SK-N-SH (cell line): ENCODE data around the gene SLC8A2. TPM values are rescaled to one million over a fixed set of nuclear protein-coding genes. Genes with fewer than 3 reads are reported as not detected.

Experiments used
- CTCF ChIA-PET: fragments of 300-600, 350-600 bp; formaldehyde crosslinking; extraction: SDS; loops from one replicate; lab custom pipeline; 2021; lab: Yijun Ruan, JAX
- POLR2A ChIA-PET: fragments of 350-600 bp; sonication (Branson Sonifier 250); formaldehyde crosslinking; extraction: SDS; loops from one replicate; lab custom pipeline; 2020; ENCODE audit warnings: antibody characterized with exemption, inconsistent platforms; lab: Yijun Ruan, JAX
- DNase-seq: peaks from one replicate; pipeline ENCODE4 v3.0.0; 2012
- H2AFZ ChIP-seq: fragments of 200-600 bp; sonication (generic); 2 replicates; pipeline ENCODE4 v1.8.1; 2016; ENCODE audit warnings: antibody characterized with exemption, mild to moderate bottlenecking, low read depth
- H3F3A ChIP-seq: fragments of 200-600 bp; sonication (generic); replicated peaks from 2 replicates; pipeline ENCODE3; 2016; ENCODE audit warnings: antibody characterized with exemption, mild to moderate bottlenecking; ENCODE audit not compliant: insufficient read depth
- H3K27ac ChIP-seq, 2 experiments: fragments of 200-500 bp in 1 of 2; fragments of 200-600 bp in 1 of 2; sonication (Bioruptor generic) in 1 of 2; sonication (generic), shearing (Covaris generic) in 1 of 2; 2 replicates each; pipeline versions ENCODE4 v1.5.1 to v1.6.1; 2014 to 2016; ENCODE audit warnings: low read depth in 2 of 2, inconsistent platforms in 1 of 2, low read length in 1 of 2, mild to moderate bottlenecking in 1 of 2, mixed read lengths in 1 of 2
- H3K27me3 ChIP-seq: fragments of 200-600 bp; sonication (generic), shearing (Covaris generic); 2 replicates; pipeline ENCODE4 v1.6.1; 2016; ENCODE audit warnings: mixed run types; ENCODE audit not compliant: insufficient read depth
- H3K36me3 ChIP-seq, 2 experiments: fragments of 200-500 bp in 1 of 2; fragments of 200-600 bp in 1 of 2; sonication (Bioruptor generic) in 1 of 2; sonication (generic) in 1 of 2; replicated peaks in 1 of 2; 2 replicates each; pipeline versions ENCODE3 to v1.5.1; 2014 to 2016; ENCODE audit warnings: low read length in 1 of 2, mild to moderate bottlenecking in 1 of 2; ENCODE audit not compliant: insufficient read depth in 2 of 2, control insufficient read depth in 1 of 2
- H3K4me1 ChIP-seq, 2 experiments: fragments of 200-500 bp in 1 of 2; fragments of 200-600 bp in 1 of 2; sonication (Bioruptor generic) in 1 of 2; sonication (generic), shearing (Covaris generic) in 1 of 2; 2 replicates each; pipeline versions ENCODE4 v1.5.1 to v1.6.1; 2014 to 2016; ENCODE audit warnings: low read depth in 1 of 2, low read length in 1 of 2, mixed run types in 1 of 2; ENCODE audit not compliant: insufficient read depth in 2 of 2, control insufficient read depth in 1 of 2
- H3K4me2 ChIP-seq: fragments of 200-600 bp; sonication (generic), shearing (Covaris generic); 2 replicates; pipeline ENCODE4 v1.6.1; 2017; ENCODE audit warnings: mixed run types
- H3K4me3 ChIP-seq, 2 experiments: fragments of 200-500 bp in 1 of 2; fragments of 200-600 bp in 1 of 2; sonication (Bioruptor generic) in 1 of 2; sonication (generic), shearing (Covaris generic) in 1 of 2; 2 replicates each; pipeline versions ENCODE4 v1.5.1 to v1.8.1; 2014 to 2016; ENCODE audit warnings: low read depth in 2 of 2, inconsistent platforms in 1 of 2, low read length in 1 of 2, mild to moderate bottlenecking in 1 of 2, mixed read lengths in 1 of 2, moderate library complexity in 1 of 2
- H3K79me2 ChIP-seq: fragments of 200-600 bp; sonication (generic); 2 replicates; pipeline ENCODE4 v1.8.1; 2017; ENCODE audit warnings: mild to moderate bottlenecking; ENCODE audit not compliant: insufficient read depth
- H3K9ac ChIP-seq: fragments of 200-600 bp; sonication (generic); 2 replicates; pipeline ENCODE4 v1.6.1; 2017; ENCODE audit warnings: mixed run types
- H3K9me2 ChIP-seq: fragments of 200-600 bp; sonication (generic); 2 replicates; pipeline ENCODE4 v1.6.1; 2017; ENCODE audit warnings: mixed run types
- H3K9me3 ChIP-seq: fragments of 200-600 bp; sonication (generic); 2 replicates; pipeline ENCODE4 v1.6.1; 2017; ENCODE audit warnings: mixed run types, mild to moderate bottlenecking, moderate library complexity
- H4K20me1 ChIP-seq: fragments of 200-600 bp; sonication (generic); 2 replicates; pipeline ENCODE4 v1.6.1; 2017; ENCODE audit warnings: mild to moderate bottlenecking, mixed run types; ENCODE audit not compliant: insufficient read depth
- CHD2 ChIP-seq: fragments of 150-350 bp; IDR thresholded peaks from 2 replicates; pipeline ENCODE4 v1.6.1; 2018; ENCODE audit warnings: low read length; ENCODE audit not compliant: partially characterized antibody
- ELF1 ChIP-seq: IDR thresholded peaks from 2 replicates; pipeline ENCODE4 v1.4.0; 2012
- EZH2phosphoT487 ChIP-seq: fragments of 200-600 bp; sonication (generic); IDR thresholded peaks from 2 replicates; pipeline ENCODE4 v1.6.1; 2017; ENCODE audit warnings: low read depth, mixed run types, mild to moderate bottlenecking, antibody characterized with exemption, moderate library complexity, borderline replicate concordance
- GABPA ChIP-seq: IDR thresholded peaks from 2 replicates; pipeline ENCODE4 v1.4.0; 2012; ENCODE audit warnings: low read depth, mild to moderate bottlenecking
- GATA2 ChIP-seq: sonication (generic); formaldehyde crosslinking; IDR thresholded peaks from 2 replicates; pipeline ENCODE4 v1.5.0; 2020; ENCODE audit warnings: mild to moderate bottlenecking, missing genetic modification reagents
- JUND ChIP-seq: IDR thresholded peaks from 2 replicates; pipeline ENCODE4 v1.4.0; 2012
- MEF2A ChIP-seq: IDR thresholded peaks from 2 replicates; pipeline ENCODE4 v1.4.0; 2012; ENCODE audit warnings: low read depth, borderline replicate concordance
- MXI1 ChIP-seq: IDR thresholded peaks from 2 replicates; pipeline ENCODE4 v1.6.1; 2012; ENCODE audit warnings: mild to moderate bottlenecking, low read depth, low read length, improper control_type of control experiment
- NFIC ChIP-seq: IDR thresholded peaks from 2 replicates; pipeline ENCODE4 v1.4.0; 2012; ENCODE audit warnings: borderline replicate concordance
- NRF1 ChIP-seq: IDR thresholded peaks from 2 replicates; pipeline ENCODE4 v1.6.1; 2012; ENCODE audit warnings: low read depth, mild to moderate bottlenecking, low read length
- PBX3 ChIP-seq: IDR thresholded peaks from 2 replicates; pipeline ENCODE4; 2012
- RCOR1 ChIP-seq: fragments of 150-350 bp; IDR thresholded peaks from 2 replicates; pipeline ENCODE4 v1.6.1; 2017; ENCODE audit warnings: antibody characterized with exemption, low read length
- RXRA ChIP-seq: IDR thresholded peaks from 2 replicates; pipeline ENCODE4 v1.4.0; 2012; ENCODE audit warnings: low read depth, mild to moderate bottlenecking, borderline replicate concordance
- SMC3 ChIP-seq: IDR thresholded peaks from 2 replicates; pipeline ENCODE4 v1.6.1; 2012; ENCODE audit warnings: low read depth, low read length, improper control_type of control experiment
- TEAD4 ChIP-seq: IDR thresholded peaks from 2 replicates; pipeline ENCODE4 v1.4.0; 2012; ENCODE audit warnings: mild to moderate bottlenecking, borderline replicate concordance; ENCODE audit not compliant: insufficient read depth
- YY1 ChIP-seq: IDR thresholded peaks from 2 replicates; pipeline ENCODE4 v1.4.0; 2012; ENCODE audit warnings: low read depth, mild to moderate bottlenecking
- WGBS: methylation state at CpG from one replicate; pipeline ENCODE4 v1.1.6; 2017; ENCODE audit warnings: low lambda C conversion rate; 5-methylcytosine and 5-hydroxymethylcytosine counted together
- polyA plus RNA-seq, 3 experiments: library from polyadenylated mRNA; depleted of rRNA; stranded (reverse); fragments of >200 nt; gene quantifications; 2 replicates each; pipeline ENCODE4 v1.2.3, GENCODE V29; 2012
- TF ChIP-seq, protein P1 (sequence below): IDR thresholded peaks from 2 replicates; pipeline ENCODE4 v1.6.1; 2012; ENCODE audit warnings: mild to moderate bottlenecking, low read depth, low read length, moderate library complexity
- TF ChIP-seq, protein P2 (sequence below): fragments of 150-350 bp; IDR thresholded peaks from 2 replicates; pipeline ENCODE4 v1.6.1; 2016; ENCODE audit warnings: mild to moderate bottlenecking, low read depth, low read length
- TF ChIP-seq, protein P3 (sequence below): IDR thresholded peaks from 2 replicates; pipeline ENCODE4 v1.4.0; 2012; ENCODE audit warnings: low read depth, borderline replicate concordance
- TF ChIP-seq, protein P4 (sequence below): fragments of 150-350 bp; IDR thresholded peaks from 2 replicates; pipeline ENCODE4 v1.6.1; 2017; ENCODE audit warnings: antibody characterized with exemption, low read length, low read depth, borderline replicate concordance

SLC8A2 gene
- polyA plus RNA-seq, 1 of the 3 experiments (the other 2 are of a cell fraction): 0.58 TPM

DNA sequence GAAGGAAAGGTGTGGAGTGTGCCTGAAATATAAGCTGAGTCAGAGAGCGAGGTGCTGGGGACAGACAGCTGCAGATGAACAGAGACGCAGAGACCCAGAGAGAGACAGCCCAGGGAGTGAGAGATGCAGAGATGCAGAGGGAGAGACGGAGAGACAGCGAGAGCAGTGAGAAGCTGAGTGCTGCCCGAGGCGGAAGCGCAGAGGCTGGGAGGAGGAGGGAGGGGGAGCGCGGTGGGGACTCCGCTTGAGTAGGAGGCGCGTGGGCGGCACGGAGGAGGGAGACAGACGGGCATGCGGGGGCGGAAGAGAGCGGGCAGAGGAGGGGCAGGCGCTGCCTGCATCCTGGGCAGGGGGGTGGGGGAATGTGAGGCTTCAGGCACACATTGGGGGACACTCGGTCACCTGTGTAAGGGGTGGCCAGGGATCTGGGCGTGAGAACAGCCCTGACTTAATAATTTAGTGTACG, 25.7 kb downstream of the SLC8A2 start:
- Histone ChIP-seq H3K4me2 (peak overlapping the region; percentile 67), H3K27me3 (no peaks in the 10 kb centered on the region; the same call in 1 of the 2 replicates), H3K27ac (no peak overlapping the region; a peak in 1 of 4 replicates), H4K20me1 (0 out of 2 replicates have a peak, but pooled peaks cover 3% of the 10 kb centered on the region), H3K79me2 (no peaks in the 10 kb centered on the region), H3K4me1 (peaks cover 0 to 9% of the 10 kb centered on the region in 2 experiments; a peak in 2 of 4 replicates), H3K9me2 (no peaks in the 10 kb centered on the region), H3K9me3 (no peaks in the 10 kb centered on the region), H2AFZ (peak overlapping the region; percentile 76; the same call in 1 of the 2 replicates), H3F3A (peaks cover 4% of the 10 kb centered on the region), H3K4me3 (peak overlapping the region in 1 of 2 experiments; percentile 43; a peak in 2 of 4 replicates), H3K9ac (no peak overlapping the region), H3K36me3 (no peaks in the 10 kb centered on the region)
- CTCF ChIA-PET: interaction anchor here (1.0 to 8.4 kb wide), 8 partner anchors 11 to 267 kb away, joined by 4 to 80 read pairs (median 10); partner anchors contain the start of genes EHD2 and KPTN
- DNase-seq: peak; percentile 89
- TF ChIP-seq CHD2 (no peak), ELF1 (0 out of 2 replicates have a peak, but pooled peaks have one; percentile 28), YY1 (no peak), EZH2phosphoT487 (no peak), MEF2A (no peak), TEAD4 (no peak), RCOR1 (0 out of 2 replicates have a peak, but pooled peaks have one; percentile 4), PBX3 (no peak), MXI1 (peak; percentile 75; the same call in 1 of the 2 replicates), JUND (no peak), GABPA (no peak), SMC3 (no peak), GATA2 (CRISPR knock-in tag) (no peak), RXRA (no peak), NFIC (no peak), NRF1 (no peak)
- TF ChIP-seq, protein P1, sequence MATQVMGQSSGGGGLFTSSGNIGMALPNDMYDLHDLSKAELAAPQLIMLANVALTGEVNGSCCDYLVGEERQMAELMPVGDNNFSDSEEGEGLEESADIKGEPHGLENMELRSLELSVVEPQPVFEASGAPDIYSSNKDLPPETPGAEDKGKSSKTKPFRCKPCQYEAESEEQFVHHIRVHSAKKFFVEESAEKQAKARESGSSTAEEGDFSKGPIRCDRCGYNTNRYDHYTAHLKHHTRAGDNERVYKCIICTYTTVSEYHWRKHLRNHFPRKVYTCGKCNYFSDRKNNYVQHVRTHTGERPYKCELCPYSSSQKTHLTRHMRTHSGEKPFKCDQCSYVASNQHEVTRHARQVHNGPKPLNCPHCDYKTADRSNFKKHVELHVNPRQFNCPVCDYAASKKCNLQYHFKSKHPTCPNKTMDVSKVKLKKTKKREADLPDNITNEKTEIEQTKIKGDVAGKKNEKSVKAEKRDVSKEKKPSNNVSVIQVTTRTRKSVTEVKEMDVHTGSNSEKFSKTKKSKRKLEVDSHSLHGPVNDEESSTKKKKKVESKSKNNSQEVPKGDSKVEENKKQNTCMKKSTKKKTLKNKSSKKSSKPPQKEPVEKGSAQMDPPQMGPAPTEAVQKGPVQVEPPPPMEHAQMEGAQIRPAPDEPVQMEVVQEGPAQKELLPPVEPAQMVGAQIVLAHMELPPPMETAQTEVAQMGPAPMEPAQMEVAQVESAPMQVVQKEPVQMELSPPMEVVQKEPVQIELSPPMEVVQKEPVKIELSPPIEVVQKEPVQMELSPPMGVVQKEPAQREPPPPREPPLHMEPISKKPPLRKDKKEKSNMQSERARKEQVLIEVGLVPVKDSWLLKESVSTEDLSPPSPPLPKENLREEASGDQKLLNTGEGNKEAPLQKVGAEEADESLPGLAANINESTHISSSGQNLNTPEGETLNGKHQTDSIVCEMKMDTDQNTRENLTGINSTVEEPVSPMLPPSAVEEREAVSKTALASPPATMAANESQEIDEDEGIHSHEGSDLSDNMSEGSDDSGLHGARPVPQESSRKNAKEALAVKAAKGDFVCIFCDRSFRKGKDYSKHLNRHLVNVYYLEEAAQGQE: no peak
- TF ChIP-seq, protein P2, sequence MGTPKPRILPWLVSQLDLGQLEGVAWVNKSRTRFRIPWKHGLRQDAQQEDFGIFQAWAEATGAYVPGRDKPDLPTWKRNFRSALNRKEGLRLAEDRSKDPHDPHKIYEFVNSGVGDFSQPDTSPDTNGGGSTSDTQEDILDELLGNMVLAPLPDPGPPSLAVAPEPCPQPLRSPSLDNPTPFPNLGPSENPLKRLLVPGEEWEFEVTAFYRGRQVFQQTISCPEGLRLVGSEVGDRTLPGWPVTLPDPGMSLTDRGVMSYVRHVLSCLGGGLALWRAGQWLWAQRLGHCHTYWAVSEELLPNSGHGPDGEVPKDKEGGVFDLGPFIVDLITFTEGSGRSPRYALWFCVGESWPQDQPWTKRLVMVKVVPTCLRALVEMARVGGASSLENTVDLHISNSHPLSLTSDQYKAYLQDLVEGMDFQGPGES: no peak
- TF ChIP-seq, protein P3, sequence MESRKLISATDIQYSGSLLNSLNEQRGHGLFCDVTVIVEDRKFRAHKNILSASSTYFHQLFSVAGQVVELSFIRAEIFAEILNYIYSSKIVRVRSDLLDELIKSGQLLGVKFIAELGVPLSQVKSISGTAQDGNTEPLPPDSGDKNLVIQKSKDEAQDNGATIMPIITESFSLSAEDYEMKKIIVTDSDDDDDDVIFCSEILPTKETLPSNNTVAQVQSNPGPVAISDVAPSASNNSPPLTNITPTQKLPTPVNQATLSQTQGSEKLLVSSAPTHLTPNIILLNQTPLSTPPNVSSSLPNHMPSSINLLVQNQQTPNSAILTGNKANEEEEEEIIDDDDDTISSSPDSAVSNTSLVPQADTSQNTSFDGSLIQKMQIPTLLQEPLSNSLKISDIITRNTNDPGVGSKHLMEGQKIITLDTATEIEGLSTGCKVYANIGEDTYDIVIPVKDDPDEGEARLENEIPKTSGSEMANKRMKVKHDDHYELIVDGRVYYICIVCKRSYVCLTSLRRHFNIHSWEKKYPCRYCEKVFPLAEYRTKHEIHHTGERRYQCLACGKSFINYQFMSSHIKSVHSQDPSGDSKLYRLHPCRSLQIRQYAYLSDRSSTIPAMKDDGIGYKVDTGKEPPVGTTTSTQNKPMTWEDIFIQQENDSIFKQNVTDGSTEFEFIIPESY: no peak
- TF ChIP-seq, protein P4, sequence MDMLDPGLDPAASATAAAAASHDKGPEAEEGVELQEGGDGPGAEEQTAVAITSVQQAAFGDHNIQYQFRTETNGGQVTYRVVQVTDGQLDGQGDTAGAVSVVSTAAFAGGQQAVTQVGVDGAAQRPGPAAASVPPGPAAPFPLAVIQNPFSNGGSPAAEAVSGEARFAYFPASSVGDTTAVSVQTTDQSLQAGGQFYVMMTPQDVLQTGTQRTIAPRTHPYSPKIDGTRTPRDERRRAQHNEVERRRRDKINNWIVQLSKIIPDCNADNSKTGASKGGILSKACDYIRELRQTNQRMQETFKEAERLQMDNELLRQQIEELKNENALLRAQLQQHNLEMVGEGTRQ: no peak
- POLR2A ChIA-PET: interaction anchor here (0.5 to 1.5 kb wide), 3 partner anchors 9 to 312 kb away, joined by 3 to 7 read pairs (median 4); no protein-coding TSS in a partner anchor
- 2% methylated on average over 21 of the region's 22 CpGs for WGBS
